Chondrocyte (in vitro differentiated cells): ENCODE data around the gene GALNTL6. TPM values are rescaled to one million over a fixed set of nuclear protein-coding genes. Genes with fewer than 3 reads are reported as not detected.
"Not testable (repeated sequence)": the region's sequence is repeated elsewhere in the genome, so short reads cannot be mapped to it uniquely, and the experiment has no call there.

ENCODE experiments used
- DNase-seq: peaks from one replicate; pipeline ENCODE4 v3.0.0; 2021; ENCODE audit warnings: mixed read lengths, low spot score
- H3K27ac Mint-ChIP-seq: one replicate; pipeline ENCODE4 v1.8.0; 2021; ENCODE audit warnings: mild to moderate bottlenecking, moderate library complexity, mixed read lengths; ENCODE audit not compliant: unreplicated experiment
- H3K27me3 Mint-ChIP-seq: 2 replicates; pipeline ENCODE4 v1.8.0; 2021; ENCODE audit warnings: low read depth, mixed read lengths
- H3K36me3 Mint-ChIP-seq: 2 replicates; pipeline ENCODE4 v1.8.0; 2021; ENCODE audit warnings: low read depth, mixed read lengths
- H3K4me1 Mint-ChIP-seq: 2 replicates; pipeline ENCODE4 v1.8.0; 2021; ENCODE audit warnings: low read depth, mild to moderate bottlenecking, mixed read lengths
- H3K4me3 Mint-ChIP-seq: one replicate; pipeline ENCODE4 v1.8.0; 2021; ENCODE audit warnings: mild to moderate bottlenecking, moderate library complexity, mixed read lengths; ENCODE audit not compliant: unreplicated experiment
- H3K9me3 Mint-ChIP-seq: 2 replicates; pipeline ENCODE4 v1.8.0; 2021; ENCODE audit warnings: low read depth, mixed read lengths
- CTCF ChIP-seq: fragments of 200-600 bp; sonication (generic); IDR thresholded peaks from 2 replicates; pipeline ENCODE4 v1.5.0; 2021; ENCODE audit warnings: antibody characterized with exemption, mild to moderate bottlenecking, moderate library complexity
- total RNA-seq: library from RNA; stranded (reverse); gene quantifications from 3 replicates; pipeline ENCODE4 v1.2.1, GENCODE V29; 2021

GALNTL6 gene
- total RNA-seq, 1 donor from 2014 or later, result not detected

- no peak overlapping the region for H3K4me3 Mint-ChIP-seq
- H3K27me3 Mint-ChIP-seq, result peaks cover 4% of the 10 kb centered on the region
- H3K9me3 Mint-ChIP-seq, result no peaks in the 10 kb centered on the region
- H3K27ac Mint-ChIP-seq, result no peak overlapping the region
- H3K36me3 Mint-ChIP-seq, result no peaks in the 10 kb centered on the region
- DNase-seq, result no peak
- TF ChIP-seq CTCF, result no peak
- peaks cover 11% of the 10 kb centered on the region for H3K4me1 Mint-ChIP-seq
Measured at GRCh38 chr4:173018446-173018845, 1205.2 kb downstream of the GALNTL6 start.

- DNase-seq, result no peak
- no peak for TF ChIP-seq CTCF
- no peak overlapping the region for H3K27ac Mint-ChIP-seq
- H3K4me3 Mint-ChIP-seq, result no peak overlapping the region
- no peaks in the 10 kb centered on the region for H3K4me1 Mint-ChIP-seq
- no peaks in the 10 kb centered on the region for H3K36me3 Mint-ChIP-seq
- H3K27me3 Mint-ChIP-seq, result peaks cover 4% of the 10 kb centered on the region
- no peaks in the 10 kb centered on the region for H3K9me3 Mint-ChIP-seq
Measured at GRCh38 chr4:173019664-173020063, 1206.5 kb downstream of the GALNTL6 start.

GRCh38 chr4:173021746-173022573, 1208.8 kb downstream of the GALNTL6 start:
- not testable (repeated sequence) for H3K36me3 Mint-ChIP-seq, H3K9me3 Mint-ChIP-seq, H3K4me1 Mint-ChIP-seq, DNase-seq, H3K27me3 Mint-ChIP-seq, H3K4me3 Mint-ChIP-seq, H3K27ac Mint-ChIP-seq

- Mint-ChIP-seq H3K36me3 (no peaks in the 10 kb centered on the region), H3K9me3 (no peaks in the 10 kb centered on the region)
Measured at GRCh38 chr4:173024203-173024602, 1211.0 kb downstream of the GALNTL6 start.

GRCh38 chr4:173025131-173025530, 1211.9 kb downstream of the GALNTL6 start:
- H3K9me3 Mint-ChIP-seq, result no peaks in the 10 kb centered on the region
- no peaks in the 10 kb centered on the region for H3K36me3 Mint-ChIP-seq
- no peaks in the 10 kb centered on the region for H3K4me1 Mint-ChIP-seq
- no peak overlapping the region for H3K27ac Mint-ChIP-seq
- TF ChIP-seq CTCF, result peak; percentile 90
- peaks cover 6% of the 10 kb centered on the region for H3K27me3 Mint-ChIP-seq
- DNase-seq, result no peak
- H3K4me3 Mint-ChIP-seq, result no peak overlapping the region

More at GRCh38 chr4:173024203-173024602, 1211.0 kb downstream of the GALNTL6 start:
- Mint-ChIP-seq H3K27ac (no peak overlapping the region), H3K27me3 (peaks cover 3% of the 10 kb centered on the region), H3K4me3 (no peak overlapping the region), H3K4me1 (no peaks in the 10 kb centered on the region)
- no peak for DNase-seq
- no peak for TF ChIP-seq CTCF

- H3K27me3 Mint-ChIP-seq, result peaks cover 2% of the 10 kb centered on the region
- no peak for TF ChIP-seq CTCF
- DNase-seq, result no peak
Measured at GRCh38 chr4:173037242-173037641, 1224.0 kb downstream of the GALNTL6 start.

More at GRCh38 chr4:173037242-173037641, 1224.0 kb downstream of the GALNTL6 start:
- no peaks in the 10 kb centered on the region for H3K36me3 Mint-ChIP-seq
- no peaks in the 10 kb centered on the region for H3K9me3 Mint-ChIP-seq
- no peak overlapping the region for H3K27ac Mint-ChIP-seq
- peaks cover 14% of the 10 kb centered on the region for H3K4me1 Mint-ChIP-seq
- H3K4me3 Mint-ChIP-seq, result no peak overlapping the region
